Mesenchymal stem cell (in vitro differentiated cells and primary cell): ENCODE measurements around the gene NAPA.

ENCODE experiments used
- DNase-seq: peaks from one replicate; pipeline ENCODE4 v3.0.0-alpha.2; 2013
- H2AFZ ChIP-seq: one replicate; pipeline ENCODE4 v1.6.1; 2013; ENCODE audit warnings: low read depth, mild to moderate bottlenecking, control low read depth, inconsistent platforms, low read length, moderate library complexity
- H2AK5ac ChIP-seq: 2 replicates; pipeline ENCODE4 v1.6.1; 2013; ENCODE audit warnings: low read length, moderate library complexity, mild to moderate bottlenecking, inconsistent platforms; ENCODE audit not compliant: severe bottlenecking
- H2BK120ac ChIP-seq: one replicate; pipeline ENCODE4 v1.6.1; 2013; ENCODE audit warnings: low read depth, mild to moderate bottlenecking, inconsistent platforms, low read length, moderate library complexity
- H2BK12ac ChIP-seq, 2 experiments: one replicate each; pipeline ENCODE4 v1.6.1; 2013; ENCODE audit warnings: inconsistent platforms in 2 of 2, low read length in 2 of 2, mild to moderate bottlenecking in 2 of 2, moderate library complexity in 2 of 2, control low read depth in 1 of 2
- H2BK15ac ChIP-seq: one replicate; pipeline ENCODE4 v1.6.1; 2013; ENCODE audit warnings: mild to moderate bottlenecking, low read depth, inconsistent platforms; ENCODE audit not compliant: poor library complexity, severe bottlenecking
- H2BK5ac ChIP-seq: 2 replicates; pipeline ENCODE4 v1.6.1; 2013; ENCODE audit warnings: low read depth, mild to moderate bottlenecking, low read length, control low read depth, inconsistent platforms; ENCODE audit not compliant: poor library complexity, severe bottlenecking
- H3K14ac ChIP-seq, 2 experiments: one replicate each; pipeline ENCODE4 v1.6.1; 2013; ENCODE audit warnings: inconsistent platforms in 2 of 2, low read length in 2 of 2, control low read depth in 1 of 2, mild to moderate bottlenecking in 1 of 2, moderate library complexity in 1 of 2
- H3K18ac ChIP-seq, 2 experiments: one replicate each; pipeline ENCODE4 v1.6.1; 2013; ENCODE audit warnings: inconsistent platforms in 2 of 2, low read length in 2 of 2, control low read depth in 1 of 2, low read depth in 1 of 2, mild to moderate bottlenecking in 1 of 2
- H3K23ac ChIP-seq, 2 experiments: one replicate each; pipeline ENCODE4 v1.6.1; 2013; ENCODE audit warnings: inconsistent platforms in 2 of 2, low read length in 2 of 2, mild to moderate bottlenecking in 2 of 2, moderate library complexity in 2 of 2, control low read depth in 1 of 2
- H3K27ac ChIP-seq: 2 replicates; pipeline ENCODE4 v1.5.1; 2013; ENCODE audit warnings: mild to moderate bottlenecking, moderate library complexity, low read length, control low read depth, inconsistent platforms; ENCODE audit not compliant: poor library complexity, severe bottlenecking
- H3K27me3 ChIP-seq, 2 experiments: 2 replicates each; pipeline versions ENCODE4 v1.6.1 to v1.7.0; 2013; ENCODE audit warnings: low read length in 2 of 2, mild to moderate bottlenecking in 2 of 2, moderate library complexity in 2 of 2, control low read depth in 1 of 2, inconsistent platforms in 1 of 2; ENCODE audit not compliant: control insufficient read depth in 1 of 2, insufficient read depth in 1 of 2
- H3K36me3 ChIP-seq, 2 experiments: 2 replicates each; pipeline versions ENCODE4 v1.6.1 to v1.7.0; 2013; ENCODE audit warnings: low read length in 2 of 2, control low read depth in 1 of 2, inconsistent platforms in 1 of 2, low read depth in 1 of 2, mild to moderate bottlenecking in 1 of 2; ENCODE audit not compliant: insufficient read depth in 2 of 2, control insufficient read depth in 1 of 2
- H3K4ac ChIP-seq, 2 experiments: one replicate each; pipeline ENCODE4 v1.6.1; 2013; ENCODE audit warnings: inconsistent platforms in 2 of 2, low read length in 2 of 2, mild to moderate bottlenecking in 2 of 2, moderate library complexity in 2 of 2, control low read depth in 1 of 2, low read depth in 1 of 2
- H3K4me1 ChIP-seq: 2 replicates; pipeline ENCODE4 v1.6.1; 2013; ENCODE audit warnings: low read depth, low read length, control low read depth; ENCODE audit not compliant: control insufficient read depth, insufficient read depth
- H3K4me2 ChIP-seq: 2 replicates; pipeline ENCODE4 v1.6.1; 2013; ENCODE audit warnings: low read length, mild to moderate bottlenecking, inconsistent platforms; ENCODE audit not compliant: poor library complexity, severe bottlenecking
- H3K4me3 ChIP-seq, 2 experiments: 2 replicates each; pipeline versions ENCODE4 v1.5.1 to v1.7.0; 2013; ENCODE audit warnings: low read length in 2 of 2, mild to moderate bottlenecking in 2 of 2, control low read depth in 1 of 2, low read depth in 1 of 2; ENCODE audit not compliant: insufficient read depth in 1 of 2
- H3K79me1 ChIP-seq: replicated peaks from 2 replicates; pipeline ENCODE4 v1.6.1; 2013; ENCODE audit warnings: mild to moderate bottlenecking, control low read depth, low read length, inconsistent platforms; ENCODE audit not compliant: poor library complexity, severe bottlenecking
- H3K9ac ChIP-seq: 2 replicates; pipeline ENCODE4 v1.7.0; 2013; ENCODE audit warnings: mild to moderate bottlenecking, low read length, moderate library complexity
- H3K9me3 ChIP-seq: 2 replicates; pipeline ENCODE4 v1.7.0; 2013; ENCODE audit warnings: mild to moderate bottlenecking, low read length; ENCODE audit not compliant: control insufficient read depth
- H4K8ac ChIP-seq: one replicate; pipeline ENCODE4 v1.6.1; 2013; ENCODE audit warnings: inconsistent platforms, mild to moderate bottlenecking, low read length, moderate library complexity
- H4K91ac ChIP-seq: one replicate; pipeline ENCODE4 v1.6.1; 2013; ENCODE audit warnings: mild to moderate bottlenecking, low read length, inconsistent platforms
- WGBS: methylation state at CpG from one replicate; pipeline ENCODE4 v1.1.7; 2013; ENCODE audit warnings: mixed read lengths; 5-methylcytosine and 5-hydroxymethylcytosine counted together

NAPA gene

DNA sequence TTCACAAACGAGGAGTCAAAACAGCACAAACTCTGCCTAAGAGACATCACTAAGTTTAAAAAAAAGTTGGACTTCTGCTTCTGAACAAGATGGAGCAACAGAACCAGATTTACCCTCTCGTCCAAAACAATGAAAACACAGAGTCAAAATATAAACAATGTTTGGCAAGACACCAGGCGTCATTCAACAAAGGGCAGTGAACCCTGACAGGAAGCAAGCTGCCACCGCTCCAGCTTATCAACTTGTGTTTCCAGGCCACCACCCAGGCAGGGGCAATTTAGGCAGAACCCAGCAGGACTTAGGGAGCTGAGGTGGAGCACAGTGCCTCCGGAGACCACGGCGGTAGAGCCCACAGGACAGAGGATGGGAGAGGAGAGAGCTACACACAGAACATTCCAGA, 8.6 kb upstream of the NAPA start:
- Histone ChIP-seq H2BK5ac (no peak overlapping the region), H3K4me1 (peaks cover 8% of the 10 kb centered on the region), H3K9me3 (no peaks in the 10 kb centered on the region), H2BK15ac (no peak overlapping the region), H2AK5ac (no peak overlapping the region), H4K91ac (peak overlapping the region; percentile 61), H3K27ac (no peak overlapping the region), H2AFZ (peak overlapping the region; percentile 8), H3K14ac (no peak overlapping the region), H3K18ac (peak overlapping the region in 1 of 2 experiments; percentile 81), H2BK120ac (no peak overlapping the region), H3K4me2 (no peak overlapping the region), H3K4me3 (no peak overlapping the region), H3K27me3 (peaks cover 28 to 34% of the 10 kb centered on the region in 2 experiments), H2BK12ac (peak overlapping the region in 1 of 2 experiments; percentile 38), H3K36me3 (no peaks in the 10 kb centered on the region), H3K9ac (no peak overlapping the region), H3K4ac (peak overlapping the region in 1 of 2 experiments; percentile 64), H3K79me1 (no peaks in the 10 kb centered on the region), H4K8ac (peak overlapping the region; percentile 75), H3K23ac (no peak overlapping the region)
- 8% methylated on average over 6 of the region's 7 CpGs for WGBS
- peak; percentile 25 for DNase-seq

DNA sequence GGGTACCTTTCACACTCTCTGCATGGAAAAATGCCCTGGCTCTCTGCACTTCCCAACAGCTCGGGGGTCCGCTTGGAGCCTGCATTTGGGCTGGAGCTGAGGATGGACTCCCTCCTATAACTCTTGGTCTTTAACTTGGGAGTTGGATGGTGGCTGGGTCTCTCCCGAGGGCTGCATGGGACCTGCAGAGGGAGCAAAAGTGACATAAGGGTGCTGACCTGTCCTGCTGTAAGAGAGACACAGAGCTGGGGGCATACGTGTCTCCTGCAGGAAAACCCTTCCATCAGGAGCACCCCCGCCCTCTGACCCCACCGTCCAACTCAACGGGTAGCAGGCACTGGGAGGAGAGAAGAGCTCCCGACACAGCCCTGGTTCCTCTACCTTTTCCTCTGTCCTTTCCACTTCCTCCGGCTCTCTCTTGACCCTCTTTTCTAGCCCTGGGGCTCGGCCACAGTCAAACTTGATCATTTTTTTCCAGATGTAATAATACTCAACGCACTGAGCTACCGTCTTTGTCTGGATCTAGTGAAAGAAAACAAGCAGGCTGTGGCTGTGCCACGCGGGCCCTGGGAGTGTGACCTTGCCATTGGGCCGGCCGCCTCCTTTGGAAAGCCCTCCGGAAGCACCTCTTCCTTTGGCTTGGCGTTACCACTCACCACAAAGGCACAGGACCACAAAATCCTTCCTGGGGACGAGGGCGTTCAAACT, 6.8 kb upstream of the NAPA start:
- Histone ChIP-seq H3K4me2 (no peak overlapping the region), H3K4ac (no peak overlapping the region), H3K9ac (no peak overlapping the region), H4K8ac (peak overlapping the region; percentile 15), H3K9me3 (no peaks in the 10 kb centered on the region), H3K27me3 (peaks cover 24 to 28% of the 10 kb centered on the region in 2 experiments), H2BK5ac (no peak overlapping the region), H2BK120ac (no peak overlapping the region), H3K14ac (no peak overlapping the region), H2BK15ac (no peak overlapping the region), H2AFZ (no peak overlapping the region), H3K79me1 (no peaks in the 10 kb centered on the region), H3K18ac (no peak overlapping the region), H2AK5ac (no peak overlapping the region), H2BK12ac (no peak overlapping the region), H3K27ac (no peak overlapping the region), H3K23ac (no peak overlapping the region), H4K91ac (peak overlapping the region; percentile 39), H3K4me3 (no peak overlapping the region), H3K4me1 (peaks cover 8% of the 10 kb centered on the region), H3K36me3 (no peaks in the 10 kb centered on the region)
- DNase-seq = no peak
- 80% methylated on average over 20 of the region's 20 CpGs for WGBS

GRCh38 chr19:47520839-47521238, 6.0 kb upstream of the NAPA start:
- Histone ChIP-seq H2BK120ac (no peak overlapping the region), H3K4ac (no peak overlapping the region), H4K91ac (no peak overlapping the region), H3K23ac (no peak overlapping the region), H3K4me1 (peaks cover 8% of the 10 kb centered on the region), H3K27ac (no peak overlapping the region), H3K18ac (no peak overlapping the region), H3K9ac (no peak overlapping the region), H3K4me3 (no peak overlapping the region), H4K8ac (no peak overlapping the region), H3K79me1 (no peaks in the 10 kb centered on the region), H2BK5ac (no peak overlapping the region), H2BK12ac (no peak overlapping the region), H3K9me3 (no peaks in the 10 kb centered on the region), H2BK15ac (no peak overlapping the region), H2AFZ (no peak overlapping the region), H3K27me3 (peaks cover 24 to 28% of the 10 kb centered on the region in 2 experiments), H2AK5ac (no peak overlapping the region), H3K14ac (no peak overlapping the region), H3K36me3 (no peaks in the 10 kb centered on the region), H3K4me2 (no peak overlapping the region)
- WGBS = 81% methylated on average over 6 of the region's 6 CpGs
- no peak for DNase-seq

GRCh38 chr19:47520343-47520806, 5.5 kb upstream of the NAPA start:
- DNase-seq = no peak
- Histone ChIP-seq H3K18ac (no peak overlapping the region), H3K4me3 (no peak overlapping the region)

More at GRCh38 chr19:47520343-47520806, 5.5 kb upstream of the NAPA start:
- Histone ChIP-seq H3K4ac (no peak overlapping the region), H3K23ac (no peak overlapping the region), H3K79me1 (no peaks in the 10 kb centered on the region), H2AK5ac (no peak overlapping the region), H4K91ac (no peak overlapping the region), H2BK15ac (no peak overlapping the region), H3K27ac (no peak overlapping the region), H3K4me1 (peaks cover 8% of the 10 kb centered on the region), H3K9me3 (no peaks in the 10 kb centered on the region), H3K14ac (no peak overlapping the region), H2BK5ac (no peak overlapping the region), H3K36me3 (no peaks in the 10 kb centered on the region), H3K9ac (no peak overlapping the region), H3K27me3 (peaks cover 24 to 28% of the 10 kb centered on the region in 2 experiments), H2AFZ (no peak overlapping the region), H2BK12ac (peak overlapping the region in 1 of 2 experiments; percentile 67), H3K4me2 (no peak overlapping the region), H2BK120ac (no peak overlapping the region), H4K8ac (no peak overlapping the region)
- 82% methylated on average over 10 of the region's 10 CpGs for WGBS
